Kidney capillary endothelial cell (primary cell): Measurements from ENCODE around the gene RAB19.

ENCODE experiments used
- DNase-seq: peaks from one replicate; pipeline ENCODE4 v3.0.0-alpha.2; 2018; ENCODE audit warnings: low spot score

Gene RAB19

GRCh38 chr7:140403878-140404564 lies at the start of gene RAB19:
RAB19 (plus strand) TSS chr7:140404058; CDS start chr7:140407647, 3,589 bp downstream.
- no peak for DNase-seq

GRCh38 chr7:140358024-140358411 lies 45.8 kb upstream of the RAB19 start:
- DNase-seq: no peak

- no peak for DNase-seq
Observed at GRCh38 chr7:140358412-140359051, 45.3 kb upstream of the RAB19 start.

- DNase-seq: no peak
Observed at GRCh38 chr7:140360697-140361229, 43.1 kb upstream of the RAB19 start.

- DNase-seq: no peak
Observed at GRCh38 chr7:140364819-140365218, 39.0 kb upstream of the RAB19 start.

GRCh38 chr7:140367528-140367927 lies 36.3 kb upstream of the RAB19 start:
- DNase-seq: no peak

- no peak for DNase-seq
Observed at GRCh38 chr7:140369294-140369693, 34.6 kb upstream of the RAB19 start.

GRCh38 chr7:140375323-140375722 lies 28.5 kb upstream of the RAB19 start:
- DNase-seq: no peak

- DNase-seq: no peak
Observed at GRCh38 chr7:140375892-140376730, 27.7 kb upstream of the RAB19 start.

GRCh38 chr7:140383954-140384713 lies 19.7 kb upstream of the RAB19 start:
- DNase-seq: no peak

GRCh38 chr7:140384894-140385545 lies 18.8 kb upstream of the RAB19 start:
- DNase-seq: no peak

- DNase-seq: no peak
Observed at GRCh38 chr7:140389445-140389844, 14.4 kb upstream of the RAB19 start.

- DNase-seq: no peak
Observed at GRCh38 chr7:140390034-140390433, 13.8 kb upstream of the RAB19 start.

GRCh38 chr7:140390466-140391190 lies 13.2 kb upstream of the RAB19 start:
- no peak for DNase-seq

- DNase-seq: no peak
Observed at GRCh38 chr7:140391634-140392033, 12.2 kb upstream of the RAB19 start.

GRCh38 chr7:140393756-140394306 lies 10.0 kb upstream of the RAB19 start:
- DNase-seq: no peak

- DNase-seq: peak; percentile 60
Observed at GRCh38 chr7:140397784-140398750, 5.8 kb upstream of the RAB19 start, which contains the start of gene SLC37A3. SLC37A3 (minus strand) TSS chr7:140398530; CDS start chr7:140382526, 16,004 bp downstream.

- DNase-seq: no peak
Observed at GRCh38 chr7:140398821-140399220, 5.0 kb upstream of the RAB19 start.

- no peak for DNase-seq
Observed at GRCh38 chr7:140400381-140400780, 3.5 kb upstream of the RAB19 start.
